ENCODE results near the gene THSD4.
"Not testable (repeated sequence)": the region's sequence is repeated elsewhere in the genome, so short reads cannot be mapped to it uniquely, and the experiment has no call there.

The THSD4 gene

DNA sequence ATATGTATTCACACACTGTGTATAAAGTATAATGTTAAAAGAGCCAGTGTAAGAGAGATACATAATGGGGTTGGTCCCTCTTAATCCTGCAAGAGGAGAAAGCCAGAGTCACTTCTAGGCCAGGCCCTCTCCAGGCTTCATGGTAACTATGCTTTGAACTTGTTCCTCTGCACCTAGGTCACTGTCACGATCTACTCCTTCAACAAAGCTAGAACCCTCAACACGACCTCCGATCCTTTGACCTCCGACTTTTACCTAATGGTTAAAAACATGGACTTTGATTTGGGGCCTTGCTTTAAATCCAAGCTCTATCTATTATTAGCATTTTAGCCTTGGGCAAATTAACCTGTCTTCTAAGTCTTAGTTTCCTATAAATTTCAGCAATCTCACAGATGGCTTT is 541.2 kb downstream of the THSD4 start:
- DNase-seq (ENCODE audit: low read depth in 2 of 2) = no peak

DNA sequence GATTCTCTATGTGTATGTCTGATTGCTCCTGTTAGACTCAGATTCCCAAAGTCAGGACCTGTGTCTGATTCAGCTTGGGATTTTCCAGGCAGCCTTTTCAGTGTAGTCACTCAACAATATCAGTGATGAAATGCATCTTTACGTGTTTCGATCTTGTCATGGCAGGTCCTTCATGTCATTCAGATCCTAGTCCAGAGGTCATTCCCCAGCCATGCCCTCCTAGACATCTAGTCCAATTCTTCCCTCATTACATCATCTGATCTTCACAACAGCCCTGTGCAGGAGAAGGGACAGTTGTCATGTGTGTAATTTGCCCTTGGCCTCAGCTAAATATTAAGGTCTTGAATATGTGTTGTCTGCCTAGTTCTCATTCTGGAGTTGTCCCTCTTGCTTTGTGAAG is 541.9 kb downstream of the THSD4 start:
- no peak for DNase-seq (ENCODE audit: low read depth in 2 of 2)

DNA sequence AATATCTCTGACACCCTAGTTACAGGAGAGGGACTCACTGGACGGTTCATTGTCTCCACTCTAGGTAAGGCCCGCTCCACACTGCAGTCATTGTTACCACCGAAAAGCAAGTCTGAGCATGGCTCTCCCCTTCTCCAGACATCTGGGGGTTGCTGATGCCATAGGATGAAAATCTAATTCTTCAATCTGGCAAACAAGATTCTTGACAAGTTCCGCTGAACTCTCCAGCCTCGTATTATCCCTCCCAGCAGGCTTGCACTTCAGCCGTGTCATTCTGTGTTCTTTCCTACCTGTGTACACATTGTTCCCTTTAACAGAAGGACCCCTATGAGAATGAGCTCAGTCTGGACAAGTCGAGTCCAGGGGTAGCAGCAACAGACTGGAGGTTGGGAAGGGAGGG is 542.8 kb downstream of the THSD4 start:
- DNase-seq (ENCODE audit: low read depth in 2 of 2) = no peak

DNA sequence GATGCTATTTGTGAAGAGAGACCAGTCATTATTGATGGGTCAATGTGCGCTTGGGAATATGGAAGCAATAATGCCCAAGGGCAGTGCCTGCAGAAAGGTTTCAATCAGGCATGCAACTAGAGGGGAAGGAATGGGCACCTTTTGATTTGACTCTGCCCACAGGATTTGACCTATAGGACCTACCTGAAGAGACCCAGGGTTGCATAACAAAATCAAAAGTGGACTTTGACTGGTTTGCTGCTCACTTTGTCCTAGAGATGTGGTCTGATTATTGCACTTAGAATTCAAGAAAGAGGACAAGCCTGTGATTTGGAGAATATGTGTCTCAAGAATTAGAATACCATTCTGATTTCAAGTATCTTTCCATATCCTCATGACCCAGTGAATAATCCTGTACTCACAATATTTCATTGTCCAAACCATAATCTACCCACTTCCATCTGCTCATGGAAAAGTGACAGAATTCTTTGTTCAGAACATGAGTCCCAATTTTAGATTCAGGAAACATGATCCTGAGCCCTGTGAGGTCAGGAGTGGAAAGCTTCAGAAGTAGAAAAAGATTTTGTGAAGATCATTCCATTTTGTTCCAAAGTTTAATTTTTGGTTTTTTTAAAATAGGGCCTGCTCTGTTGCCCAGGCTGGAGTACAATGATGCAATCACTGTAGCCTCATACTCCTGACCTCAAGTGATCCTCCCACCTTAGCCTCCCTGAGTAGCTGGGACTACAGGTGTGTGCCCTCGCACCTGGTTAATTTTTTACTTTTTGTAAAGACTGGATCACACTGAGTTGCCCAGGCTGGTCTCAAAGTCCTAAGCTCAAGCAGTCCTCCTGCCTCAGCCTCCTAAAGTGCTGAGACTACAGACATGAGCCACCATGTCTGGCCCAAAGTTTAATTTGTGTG is 543.8 kb downstream of the THSD4 start:
- no peak for DNase-seq (ENCODE audit: low read depth in 2 of 2)

DNA sequence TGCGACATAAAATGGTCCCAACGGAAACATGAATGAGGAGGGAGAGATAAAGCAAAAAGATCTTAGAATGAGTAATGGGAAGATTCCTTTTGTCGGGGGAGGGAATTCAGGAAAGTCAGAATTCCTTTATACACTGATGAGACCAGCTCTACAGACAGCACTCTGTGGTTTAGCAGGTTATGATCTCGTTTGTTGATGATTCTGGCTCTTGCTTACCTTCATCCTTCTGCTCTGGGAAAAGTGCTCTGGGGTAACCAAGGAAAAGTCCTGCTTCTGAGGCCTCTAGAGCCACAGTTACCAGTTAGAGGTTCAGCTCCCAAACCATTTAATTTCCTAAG is 544.4 kb downstream of the THSD4 start:
- DNase-seq (ENCODE audit: low read depth in 2 of 2) = no peak

DNA sequence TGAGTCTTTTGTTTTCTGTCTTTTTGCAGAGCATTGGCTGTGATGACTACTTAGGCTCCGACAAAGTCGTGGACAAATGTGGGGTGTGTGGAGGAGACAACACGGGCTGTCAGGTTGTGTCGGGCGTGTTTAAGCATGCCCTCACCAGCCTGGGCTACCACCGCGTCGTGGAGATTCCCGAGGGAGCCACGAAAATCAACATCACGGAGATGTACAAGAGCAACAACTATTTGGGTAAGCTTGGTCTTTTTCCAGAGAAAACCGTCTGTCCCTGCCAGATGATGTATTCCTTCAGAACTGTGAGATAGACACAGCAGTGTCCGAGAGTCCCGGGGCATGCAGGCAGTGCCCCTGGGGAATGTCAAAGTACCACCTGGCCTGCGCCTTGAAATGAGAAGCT is 545.2 kb downstream of the THSD4 start:
- DNase-seq (ENCODE audit: low read depth in 2 of 2) = no peak

DNA sequence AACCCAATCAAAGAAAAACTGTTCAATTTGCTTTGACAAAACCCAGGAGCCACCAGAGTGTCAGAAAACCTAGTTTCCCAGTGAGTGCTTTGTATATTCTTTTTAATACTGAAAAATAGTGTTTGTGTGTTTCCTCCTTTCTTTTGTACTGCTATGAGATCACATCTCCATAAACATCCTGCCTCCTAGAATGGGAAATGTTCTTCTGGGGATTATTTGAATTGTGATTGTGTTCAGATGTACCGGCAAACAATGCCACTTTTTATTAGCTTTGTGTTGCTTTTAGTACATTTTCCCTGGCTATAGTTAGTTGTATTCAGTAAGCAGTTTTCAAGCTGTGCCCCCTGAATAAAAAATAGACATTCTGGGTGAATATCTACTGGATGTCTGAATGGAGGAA is 547.0 kb downstream of the THSD4 start:
- DNase-seq (ENCODE audit: low read depth in 2 of 2) = no peak

DNA sequence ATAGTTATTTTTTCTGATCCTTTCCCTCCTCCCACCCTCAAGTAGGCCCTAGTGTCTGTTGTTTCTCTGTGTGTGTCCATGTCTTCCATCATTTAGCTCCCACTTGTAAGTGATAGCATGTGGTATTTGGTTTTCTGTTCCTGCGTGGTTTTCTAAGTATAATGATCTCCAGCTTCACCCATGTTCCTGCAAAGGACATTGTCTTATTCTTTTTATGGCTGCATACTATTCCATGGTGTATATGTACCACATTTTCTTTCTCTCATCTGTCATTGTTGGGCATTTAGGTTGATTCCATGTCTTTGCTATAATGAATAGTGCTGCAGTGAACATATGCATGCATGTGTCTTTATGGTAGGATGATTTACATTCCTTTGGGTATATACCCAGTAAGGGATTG is 549.4 kb downstream of the THSD4 start:
- no peak for DNase-seq (ENCODE audit: low read depth in 2 of 2)

DNA sequence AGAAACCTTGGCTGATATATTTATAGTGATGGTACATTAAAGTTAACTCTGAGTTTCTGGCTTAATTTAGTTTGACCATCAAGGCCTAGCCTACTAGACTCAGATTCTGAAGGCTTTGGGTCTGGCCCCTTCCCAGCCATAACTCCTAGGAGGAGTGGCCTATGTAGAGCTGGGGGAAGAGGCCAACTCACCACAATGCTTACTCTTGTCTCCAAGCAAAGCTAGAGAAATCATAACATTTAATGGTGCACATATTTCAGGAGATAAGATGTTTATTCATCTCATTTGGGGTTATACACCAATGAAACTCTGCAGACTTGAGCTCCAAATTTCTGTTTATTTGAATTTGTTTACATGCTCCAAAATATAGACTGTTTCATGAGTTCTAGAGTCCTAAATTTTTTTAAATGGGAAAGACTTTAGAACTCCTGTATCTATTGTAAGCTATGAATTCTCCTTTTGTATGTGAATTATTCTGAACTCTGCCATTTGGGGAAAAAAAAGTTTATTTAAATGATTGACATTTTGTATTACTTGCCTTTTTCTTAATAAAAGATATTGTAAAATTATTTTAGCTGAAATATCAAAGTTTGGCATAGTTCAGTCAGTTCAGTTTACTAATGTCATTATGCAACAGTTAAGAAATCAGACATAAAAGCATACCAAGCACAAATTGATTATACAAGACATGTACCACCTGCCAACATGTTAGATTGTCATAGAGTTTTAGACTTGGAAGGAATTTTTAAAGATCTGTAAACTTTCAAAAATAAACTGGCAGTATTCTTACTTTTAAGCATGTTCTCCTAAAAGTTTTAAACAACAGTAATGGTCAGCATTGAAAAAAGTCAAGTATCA is 551.7 kb downstream of the THSD4 start:
- no peak for DNase-seq (ENCODE audit: low read depth in 2 of 2)

DNA sequence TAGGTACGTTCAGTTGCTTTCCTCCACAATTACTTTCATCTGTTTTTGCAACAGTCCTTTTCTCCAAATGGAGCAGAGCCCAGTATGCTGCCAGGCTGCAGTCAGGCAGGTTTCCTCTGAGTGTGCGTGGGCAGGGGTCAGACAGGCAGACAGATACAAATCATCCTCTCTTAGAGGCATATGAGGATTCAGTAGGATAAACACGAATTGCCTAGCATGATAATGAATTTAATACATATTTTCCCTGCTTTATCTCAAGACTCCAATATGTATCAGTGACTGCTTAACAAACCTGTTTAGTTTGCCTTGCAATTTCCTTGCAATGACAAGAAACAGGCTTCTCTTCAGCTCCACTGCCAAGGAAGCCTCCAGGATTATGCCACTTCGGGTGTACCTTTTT is 554.4 kb downstream of the THSD4 start:
- DNase-seq (ENCODE audit: low read depth in 2 of 2) = no peak

DNA sequence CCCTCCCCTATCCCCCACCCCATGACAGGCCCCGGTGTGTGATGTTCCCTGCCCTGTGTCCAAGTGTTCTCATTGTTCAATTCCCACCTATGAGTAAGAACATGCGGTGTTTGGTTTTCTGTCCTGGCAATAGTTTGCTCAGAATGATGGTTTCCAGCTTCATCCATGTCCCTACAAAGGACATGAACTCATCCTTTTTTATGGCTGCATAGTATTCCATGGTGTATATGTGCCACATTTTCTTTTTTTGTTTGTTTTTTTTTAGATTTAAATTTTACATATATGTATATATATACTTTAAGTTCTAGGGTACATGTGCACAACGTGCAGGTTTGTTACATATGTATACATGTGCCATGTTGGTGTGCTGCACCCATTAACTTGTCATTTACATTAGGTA is 555.0 kb downstream of the THSD4 start:
- DNase-seq (ENCODE audit: low read depth in 2 of 2) = not testable (repeated sequence)

DNA sequence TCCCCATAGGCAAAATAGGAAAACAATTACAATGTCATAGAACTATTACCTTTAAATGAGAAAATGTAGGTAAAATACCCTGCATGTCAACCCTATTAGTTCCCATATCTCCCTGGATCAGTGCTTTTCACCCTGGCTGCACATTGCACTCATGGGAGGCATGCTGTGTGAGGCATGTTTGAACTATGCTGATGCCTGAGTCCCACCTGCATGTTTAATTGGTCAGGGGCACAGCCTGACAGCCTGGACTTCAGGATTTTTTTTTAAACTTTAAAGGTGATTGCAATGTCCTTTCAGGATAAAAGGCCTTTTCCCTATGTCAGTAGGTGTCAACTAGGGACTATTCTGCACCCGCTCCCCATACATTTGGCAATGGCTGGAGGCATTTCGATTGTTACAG is 559.1 kb downstream of the THSD4 start:
- no peak for DNase-seq (ENCODE audit: low read depth in 2 of 2)

DNA sequence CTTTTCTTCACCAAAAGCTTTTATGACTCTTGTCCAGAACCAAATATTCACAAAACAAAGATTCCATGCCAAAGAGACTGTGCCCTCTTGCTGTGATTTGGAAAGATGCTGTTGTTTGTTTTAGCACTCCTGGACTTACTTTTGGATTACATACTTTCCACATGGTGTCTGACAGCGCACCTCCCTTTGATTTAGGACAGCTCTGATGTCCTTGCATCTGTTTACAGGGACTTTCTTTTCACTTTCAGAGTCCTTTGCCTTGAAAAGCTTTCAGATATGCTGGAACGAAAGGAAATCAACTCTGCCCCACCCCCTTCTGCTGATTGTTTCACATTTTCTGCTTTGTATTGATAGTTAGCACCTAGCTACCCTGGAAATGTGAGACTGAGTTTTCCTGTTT is 562.1 kb downstream of the THSD4 start:
- DNase-seq (ENCODE audit: low read depth in 2 of 2) = no peak

DNA sequence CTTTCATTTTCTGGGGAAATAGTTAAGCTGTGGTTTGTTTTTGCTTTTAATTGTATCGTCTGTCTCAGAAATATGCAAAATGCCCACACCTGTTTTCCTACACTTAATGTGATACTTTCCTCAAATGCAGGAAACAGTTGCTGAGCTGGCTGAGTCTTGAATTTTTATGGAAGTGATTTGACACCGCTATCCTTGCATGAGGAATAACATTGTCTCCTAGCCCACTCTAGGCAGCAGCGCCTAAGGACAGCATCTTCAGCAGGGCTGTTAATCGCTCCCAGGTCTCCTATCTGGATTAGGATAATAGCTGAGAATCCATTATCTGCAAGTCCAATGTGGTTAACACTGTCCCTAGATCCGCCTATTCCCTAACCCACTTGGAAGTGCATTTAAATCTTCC is 562.5 kb downstream of the THSD4 start:
- DNase-seq (ENCODE audit: low read depth in 2 of 2) = no peak

DNA sequence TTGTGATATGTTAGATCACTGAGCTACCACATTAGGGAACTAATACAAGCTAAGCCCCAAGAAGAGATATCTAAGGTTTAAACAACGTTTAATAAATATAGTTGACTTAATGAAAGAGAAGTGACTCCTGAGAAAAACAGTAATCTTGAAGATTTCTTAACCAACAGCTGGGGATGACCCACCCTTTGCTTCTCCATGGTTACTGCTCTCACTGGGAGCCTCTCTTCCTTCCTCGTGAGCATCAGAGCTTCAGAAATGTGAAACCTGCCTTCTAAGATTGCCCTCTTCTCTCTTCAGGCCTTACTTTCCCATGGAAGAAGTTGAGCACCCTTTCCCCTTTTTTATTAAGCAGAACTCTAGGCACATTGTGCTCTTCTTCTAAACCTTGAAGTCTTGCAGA is 562.9 kb downstream of the THSD4 start:
- no peak for DNase-seq (ENCODE audit: low read depth in 2 of 2)

DNA sequence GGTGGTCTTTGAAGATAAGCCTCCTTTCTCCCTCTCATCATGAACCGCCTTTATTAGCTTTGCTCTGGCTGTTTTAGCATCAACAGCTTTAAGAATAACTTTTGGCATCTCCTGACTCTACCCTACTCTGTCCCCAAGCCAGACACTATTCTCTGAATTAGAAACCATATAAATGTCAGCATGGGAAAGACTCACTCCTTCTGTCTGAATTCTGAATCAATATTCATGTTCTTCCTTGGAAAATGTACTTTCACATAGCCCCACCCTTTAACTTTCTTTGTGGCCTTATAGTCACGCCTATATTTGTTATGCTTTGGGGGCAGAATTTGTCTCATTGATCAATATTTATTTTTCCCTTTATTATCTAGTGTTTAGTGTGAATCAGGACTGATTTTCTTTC is 563.3 kb downstream of the THSD4 start:
- no peak for DNase-seq (ENCODE audit: low read depth in 2 of 2)

DNA sequence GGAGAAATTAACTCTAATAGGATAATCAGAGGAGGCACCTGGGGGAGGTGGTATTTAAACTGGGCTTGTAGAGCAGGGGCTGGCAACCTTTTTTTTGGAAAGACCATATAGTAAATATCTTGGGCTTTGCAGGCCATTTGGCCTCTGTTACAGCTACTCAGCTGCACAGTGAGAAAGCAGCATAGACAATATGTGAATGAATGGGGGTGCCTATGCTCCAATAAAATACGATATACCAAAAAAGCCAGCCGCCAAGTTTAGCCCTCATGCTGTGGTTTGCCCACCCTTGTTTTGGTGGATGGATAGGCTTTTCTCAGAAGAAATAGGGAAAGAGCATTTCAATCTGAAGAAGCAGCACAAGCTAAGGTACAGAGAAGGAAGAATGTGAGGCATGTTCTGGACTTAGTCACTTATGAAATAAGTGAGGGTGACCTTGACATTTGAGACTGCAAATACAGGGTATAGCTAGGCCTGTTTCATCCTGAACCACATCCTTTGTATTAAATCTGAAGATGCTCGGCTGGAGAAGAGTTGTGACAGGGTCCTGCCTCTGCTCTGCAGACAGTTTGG is 564.0 kb downstream of the THSD4 start:
- no peak for DNase-seq (ENCODE audit: low read depth in 2 of 2)

DNA sequence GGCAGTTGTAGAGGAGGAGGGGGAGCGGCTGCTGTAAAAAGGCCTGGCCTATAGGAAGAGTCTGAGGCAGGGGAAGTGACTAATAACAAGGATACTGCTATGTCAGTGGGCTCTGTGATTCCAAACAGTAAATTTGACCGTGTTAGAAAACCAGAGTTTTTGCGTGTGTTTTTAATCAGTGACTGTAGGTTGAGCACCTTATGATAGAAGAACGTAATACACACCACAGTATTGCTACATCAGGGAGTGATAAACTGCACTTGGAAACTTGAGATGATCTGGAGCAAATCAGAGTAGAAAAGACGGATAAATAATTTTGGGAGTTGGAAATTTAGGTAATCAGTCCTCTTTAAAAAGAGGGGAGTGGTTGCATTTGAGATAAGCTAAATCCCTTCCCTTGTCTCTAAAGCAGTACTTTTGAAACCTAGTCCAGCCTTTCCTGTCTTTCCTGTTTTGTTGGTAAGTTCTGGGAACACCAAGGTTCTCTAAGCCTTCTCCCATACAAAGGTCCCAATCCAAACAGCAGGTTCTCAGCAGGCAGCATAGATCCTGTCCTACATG is 564.6 kb downstream of the THSD4 start:
- peak; percentile 83 to 84 for DNase-seq (ENCODE audit: low read depth in 2 of 2)

DNA sequence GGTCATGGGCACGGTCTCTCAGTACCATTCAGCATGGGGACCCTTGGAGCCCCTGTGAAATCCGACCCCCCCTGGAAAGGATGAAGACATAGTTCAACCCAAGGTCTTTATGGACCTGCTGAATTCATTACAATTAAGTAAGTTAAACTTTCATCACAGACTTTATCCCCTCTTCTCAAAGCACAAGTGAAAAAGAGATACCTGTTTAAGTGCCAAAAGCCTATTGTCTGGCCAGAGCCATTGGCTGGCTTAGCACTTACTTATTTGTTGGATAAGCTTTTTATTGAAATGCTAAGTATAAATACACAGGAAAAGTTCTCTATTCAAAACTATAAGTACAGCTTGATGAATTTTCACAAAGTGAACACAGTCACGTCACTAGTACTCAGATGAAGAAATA is 566.7 kb downstream of the THSD4 start:
- DNase-seq (ENCODE audit: low read depth in 2 of 2) = no peak

DNA sequence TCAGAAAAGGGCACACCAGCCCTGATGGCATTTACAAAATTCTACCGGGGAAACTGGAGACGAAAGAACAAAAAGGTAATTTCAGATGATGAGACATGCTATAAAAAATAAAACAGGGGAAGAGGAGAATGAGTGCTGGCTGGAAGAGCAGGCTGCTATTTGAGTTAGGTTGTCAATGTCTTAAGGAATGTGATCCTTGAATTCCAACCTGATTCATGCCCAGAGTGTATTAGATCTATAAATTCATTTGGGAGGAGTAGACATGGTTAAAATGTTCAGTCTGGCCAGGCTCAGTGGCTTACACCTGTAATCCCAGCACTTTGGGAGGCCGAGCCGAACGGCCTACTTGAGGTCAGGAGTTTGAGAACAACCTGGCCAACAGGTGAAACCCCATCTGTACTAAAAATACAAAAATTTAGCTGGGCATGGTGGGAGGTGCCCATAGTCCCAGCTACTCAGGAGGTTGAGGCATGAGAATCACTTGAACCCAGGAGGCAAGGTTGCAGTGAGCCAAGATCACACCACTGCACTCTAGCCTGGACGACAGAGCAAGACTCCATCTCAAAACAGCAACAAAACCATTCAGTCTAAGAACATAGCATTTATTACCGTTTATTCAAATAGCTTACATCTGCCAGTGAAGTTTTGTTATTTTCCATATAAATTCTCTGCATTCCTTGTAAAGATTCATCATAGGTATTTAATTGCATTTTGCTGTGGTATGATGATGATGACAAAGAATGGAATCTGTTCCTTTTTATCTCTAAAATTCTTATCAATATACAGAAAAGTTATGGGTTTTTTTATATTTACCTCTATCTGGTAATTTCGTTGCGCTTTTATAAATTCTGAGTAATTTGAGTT is 568.4 kb downstream of the THSD4 start:
- DNase-seq (ENCODE audit: low read depth in 2 of 2) = peak in 1 of 2 experiments; percentile 25

DNA sequence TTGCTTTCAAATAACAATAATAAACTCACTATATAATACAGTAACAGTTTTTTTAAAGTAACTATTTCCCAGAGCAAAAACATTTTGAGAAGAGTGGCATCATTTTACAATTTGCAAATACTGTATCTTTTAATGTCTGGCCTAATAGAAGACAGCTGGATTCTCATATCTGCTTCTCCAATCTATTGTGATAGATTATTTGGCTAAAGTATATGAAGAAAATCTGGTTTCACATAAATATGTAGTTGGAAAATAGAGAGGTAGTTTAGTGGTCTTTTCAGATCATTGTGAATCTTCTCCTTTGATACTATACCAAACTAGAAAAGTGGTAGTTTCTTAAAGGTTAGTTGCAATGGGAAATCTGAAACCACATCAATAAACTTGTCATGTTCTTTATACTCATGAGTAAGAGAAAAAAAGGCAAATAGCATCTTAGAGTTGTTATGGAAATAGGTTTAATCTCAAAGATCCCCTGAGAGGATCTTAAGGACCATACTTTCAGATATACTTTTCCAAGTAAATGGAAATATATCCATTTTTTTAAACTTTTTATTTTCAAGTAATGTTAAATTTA is 570.2 kb downstream of the THSD4 start:
- no peak for DNase-seq (ENCODE audit: low read depth in 2 of 2)
